Chondrocyte (in vitro differentiated cells): ENCODE results near the gene NSD1. TPM values are rescaled to one million over a fixed set of nuclear protein-coding genes. Genes with fewer than 3 reads are reported as not detected.
"Not testable (repeated sequence)": the region's sequence is repeated elsewhere in the genome, so short reads cannot be mapped to it uniquely, and the experiment has no call there.

Source experiments
- DNase-seq: peaks from one replicate; pipeline ENCODE4 v3.0.0; 2021; ENCODE audit warnings: mixed read lengths, low spot score
- H3K27ac Mint-ChIP-seq: one replicate; pipeline ENCODE4 v1.8.0; 2021; ENCODE audit warnings: mild to moderate bottlenecking, moderate library complexity, mixed read lengths; ENCODE audit not compliant: unreplicated experiment
- H3K27me3 Mint-ChIP-seq: 2 replicates; pipeline ENCODE4 v1.8.0; 2021; ENCODE audit warnings: low read depth, mixed read lengths
- H3K36me3 Mint-ChIP-seq: 2 replicates; pipeline ENCODE4 v1.8.0; 2021; ENCODE audit warnings: low read depth, mixed read lengths
- H3K4me1 Mint-ChIP-seq: 2 replicates; pipeline ENCODE4 v1.8.0; 2021; ENCODE audit warnings: low read depth, mild to moderate bottlenecking, mixed read lengths
- H3K4me3 Mint-ChIP-seq: one replicate; pipeline ENCODE4 v1.8.0; 2021; ENCODE audit warnings: mild to moderate bottlenecking, moderate library complexity, mixed read lengths; ENCODE audit not compliant: unreplicated experiment
- H3K9me3 Mint-ChIP-seq: 2 replicates; pipeline ENCODE4 v1.8.0; 2021; ENCODE audit warnings: low read depth, mixed read lengths
- total RNA-seq: library from RNA; stranded (reverse); gene quantifications from 3 replicates; pipeline ENCODE4 v1.2.1, GENCODE V29; 2021
- TF ChIP-seq, protein P1 (sequence below): fragments of 200-600 bp; sonication (generic); IDR thresholded peaks from 2 replicates; pipeline ENCODE4 v1.5.0; 2021; ENCODE audit warnings: antibody characterized with exemption, mild to moderate bottlenecking, moderate library complexity

Gene NSD1
- total RNA-seq, 1 donor from 2014 or later: 67.3 TPM

GRCh38 chr5:177338251-177339106 lies 204.9 kb downstream of the NSD1 start:
- TF ChIP-seq, protein P1, sequence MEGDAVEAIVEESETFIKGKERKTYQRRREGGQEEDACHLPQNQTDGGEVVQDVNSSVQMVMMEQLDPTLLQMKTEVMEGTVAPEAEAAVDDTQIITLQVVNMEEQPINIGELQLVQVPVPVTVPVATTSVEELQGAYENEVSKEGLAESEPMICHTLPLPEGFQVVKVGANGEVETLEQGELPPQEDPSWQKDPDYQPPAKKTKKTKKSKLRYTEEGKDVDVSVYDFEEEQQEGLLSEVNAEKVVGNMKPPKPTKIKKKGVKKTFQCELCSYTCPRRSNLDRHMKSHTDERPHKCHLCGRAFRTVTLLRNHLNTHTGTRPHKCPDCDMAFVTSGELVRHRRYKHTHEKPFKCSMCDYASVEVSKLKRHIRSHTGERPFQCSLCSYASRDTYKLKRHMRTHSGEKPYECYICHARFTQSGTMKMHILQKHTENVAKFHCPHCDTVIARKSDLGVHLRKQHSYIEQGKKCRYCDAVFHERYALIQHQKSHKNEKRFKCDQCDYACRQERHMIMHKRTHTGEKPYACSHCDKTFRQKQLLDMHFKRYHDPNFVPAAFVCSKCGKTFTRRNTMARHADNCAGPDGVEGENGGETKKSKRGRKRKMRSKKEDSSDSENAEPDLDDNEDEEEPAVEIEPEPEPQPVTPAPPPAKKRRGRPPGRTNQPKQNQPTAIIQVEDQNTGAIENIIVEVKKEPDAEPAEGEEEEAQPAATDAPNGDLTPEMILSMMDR: no peak
- no peak for DNase-seq
- no peak overlapping the region for H3K27ac Mint-ChIP-seq
- H3K36me3 Mint-ChIP-seq: peaks cover 27% of the 10 kb centered on the region
- no peaks in the 10 kb centered on the region for H3K4me1 Mint-ChIP-seq
- no peaks in the 10 kb centered on the region for H3K9me3 Mint-ChIP-seq
- no peak overlapping the region for H3K4me3 Mint-ChIP-seq
- no peaks in the 10 kb centered on the region for H3K27me3 Mint-ChIP-seq

DNA sequence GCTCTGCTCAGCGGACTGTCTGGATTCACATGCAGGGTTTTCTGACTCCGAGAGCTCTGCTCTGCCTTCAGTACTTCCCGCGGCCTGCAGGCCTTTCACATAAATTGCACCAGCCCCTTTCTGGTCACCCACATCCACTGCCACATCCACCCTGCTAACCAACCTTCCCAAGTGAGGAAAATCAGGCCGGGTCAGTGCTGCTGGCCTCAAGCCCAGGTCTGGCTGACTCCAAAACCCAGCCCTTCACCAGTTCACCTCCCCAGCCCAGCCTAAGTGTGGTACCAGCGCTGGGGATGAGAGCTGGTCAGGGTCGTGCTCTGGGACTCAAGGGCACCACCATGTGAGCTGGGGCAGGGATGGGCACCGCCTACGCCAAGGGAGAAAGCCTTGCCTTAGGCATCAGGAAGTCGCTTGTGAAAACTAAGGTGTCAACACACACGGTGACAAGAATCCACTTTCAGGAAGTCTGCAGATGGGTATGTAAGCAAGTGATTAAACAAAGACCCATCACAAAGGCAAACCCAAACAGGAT lies 205.6 kb downstream of the NSD1 start:
- DNase-seq: no peak
- no peaks in the 10 kb centered on the region for H3K4me1 Mint-ChIP-seq
- H3K36me3 Mint-ChIP-seq: peaks cover 24% of the 10 kb centered on the region
- H3K27ac Mint-ChIP-seq: no peak overlapping the region
- no peaks in the 10 kb centered on the region for H3K27me3 Mint-ChIP-seq
- TF ChIP-seq, protein P1: no peak
- H3K4me3 Mint-ChIP-seq: no peak overlapping the region
- H3K9me3 Mint-ChIP-seq: no peaks in the 10 kb centered on the region

GRCh38 chr5:177343000-177343399 lies 209.4 kb downstream of the NSD1 start:
- Mint-ChIP-seq H3K36me3 (peaks cover 11% of the 10 kb centered on the region), H3K4me1 (peaks cover 11% of the 10 kb centered on the region)
- not testable (repeated sequence) for H3K27ac Mint-ChIP-seq, H3K4me3 Mint-ChIP-seq, H3K9me3 Mint-ChIP-seq, DNase-seq, H3K27me3 Mint-ChIP-seq

DNA sequence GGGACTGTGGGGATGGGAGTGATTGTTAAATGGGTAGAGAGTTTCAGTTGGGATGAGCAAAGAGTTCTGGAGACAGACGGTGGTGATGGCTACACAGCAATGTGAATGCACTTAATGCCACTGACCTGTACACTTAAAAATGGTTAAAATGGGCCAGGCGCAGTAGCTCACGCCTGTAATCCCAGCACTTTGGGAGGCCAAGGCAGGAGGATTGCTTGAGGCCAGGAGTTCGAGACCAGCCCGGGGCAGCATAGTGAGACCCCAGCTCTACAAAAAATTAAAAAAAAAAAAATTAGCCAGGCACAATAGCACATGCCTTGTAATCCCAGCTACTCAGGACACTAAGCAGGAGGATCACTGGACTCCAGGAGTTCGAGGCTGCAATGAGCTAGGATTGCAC lies 210.2 kb downstream of the NSD1 start:
- peaks cover 11% of the 10 kb centered on the region for H3K36me3 Mint-ChIP-seq
- no peak for DNase-seq
- no peaks in the 10 kb centered on the region for H3K27me3 Mint-ChIP-seq
- TF ChIP-seq, protein P1: no peak
- no peaks in the 10 kb centered on the region for H3K9me3 Mint-ChIP-seq
- no peak overlapping the region for H3K4me3 Mint-ChIP-seq
- no peak overlapping the region for H3K27ac Mint-ChIP-seq
- H3K4me1 Mint-ChIP-seq: peaks cover 11% of the 10 kb centered on the region

- no peaks in the 10 kb centered on the region for H3K27me3 Mint-ChIP-seq
- H3K4me3 Mint-ChIP-seq: no peak overlapping the region
- DNase-seq: no peak
- peaks cover 10% of the 10 kb centered on the region for H3K36me3 Mint-ChIP-seq
- TF ChIP-seq, protein P1: no peak
- peaks cover 22% of the 10 kb centered on the region for H3K4me1 Mint-ChIP-seq
- no peak overlapping the region for H3K27ac Mint-ChIP-seq
- H3K9me3 Mint-ChIP-seq: no peaks in the 10 kb centered on the region
Measured at GRCh38 chr5:177344891-177345290, 211.3 kb downstream of the NSD1 start.
